HG03039 (cell line): ENCODE data around the gene ADORA3.

ENCODE experiments used
- ATAC-seq: cut with Tn5 transposase; IDR thresholded peaks from one replicate; pipeline ENCODE4 v1.9.1; 2021; ENCODE audit warnings: mild to moderate bottlenecking, moderate library complexity; ENCODE audit not compliant: unreplicated experiment

ADORA3 gene

DNA sequence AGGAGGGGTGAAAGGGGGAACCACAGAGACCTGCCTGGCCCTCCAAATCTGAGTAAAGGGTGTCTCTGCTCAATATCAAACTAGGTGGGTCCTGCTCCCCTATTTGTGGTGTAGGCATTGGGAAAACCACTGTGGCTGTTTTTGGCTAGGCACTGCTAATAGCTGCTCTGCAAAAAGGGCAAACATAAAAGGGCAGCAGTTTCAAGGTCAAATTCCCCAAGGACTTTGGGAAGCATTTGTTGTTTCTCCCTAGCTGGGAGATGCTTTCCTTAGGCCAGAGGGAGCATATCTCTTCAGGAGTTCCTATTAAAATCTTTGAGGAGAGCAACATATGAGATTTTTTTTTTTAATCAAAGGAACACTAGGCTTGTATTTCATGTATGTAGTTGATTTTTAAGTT lies 27.2 kb downstream of the ADORA3 start:
- ATAC-seq: no peak

DNA sequence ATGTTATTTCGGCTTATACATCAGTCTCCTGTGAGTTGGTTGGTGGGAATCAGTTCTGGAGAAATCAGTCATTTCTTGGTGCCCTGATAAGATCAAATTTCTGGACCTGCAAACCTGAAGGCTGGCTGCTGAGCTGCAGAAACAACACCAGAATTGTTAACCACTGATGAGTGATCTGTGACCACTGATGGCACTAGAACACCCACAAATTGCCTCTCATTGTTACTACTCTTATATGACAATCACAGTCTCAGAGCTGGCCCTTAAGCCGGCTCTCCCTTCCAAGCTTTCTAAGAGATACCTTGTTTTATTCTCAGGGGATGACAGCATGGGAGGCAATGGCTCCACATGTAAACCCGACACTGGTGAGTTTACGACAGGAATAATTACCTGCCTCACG lies 27.7 kb downstream of the ADORA3 start:
- ATAC-seq: no peak

DNA sequence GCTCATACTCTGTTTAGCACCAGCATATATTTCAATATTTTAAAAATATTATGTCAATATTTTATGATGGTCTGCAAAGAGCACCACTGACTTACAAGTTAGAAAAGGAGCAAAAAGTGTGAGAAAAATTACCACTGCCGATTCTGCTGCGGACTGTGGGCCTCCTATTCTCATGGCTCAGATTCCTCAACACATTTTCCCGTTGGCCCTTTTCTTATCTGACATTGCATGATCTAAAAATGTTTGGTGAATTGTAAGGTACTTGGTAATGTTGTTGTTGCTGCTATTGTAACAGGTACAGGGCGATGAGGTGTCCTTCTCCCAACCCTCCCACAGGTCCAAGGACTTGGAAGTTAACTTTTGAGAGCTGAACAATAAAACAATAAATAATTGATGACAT lies 28.9 kb downstream of the ADORA3 start:
- ATAC-seq: no peak

DNA sequence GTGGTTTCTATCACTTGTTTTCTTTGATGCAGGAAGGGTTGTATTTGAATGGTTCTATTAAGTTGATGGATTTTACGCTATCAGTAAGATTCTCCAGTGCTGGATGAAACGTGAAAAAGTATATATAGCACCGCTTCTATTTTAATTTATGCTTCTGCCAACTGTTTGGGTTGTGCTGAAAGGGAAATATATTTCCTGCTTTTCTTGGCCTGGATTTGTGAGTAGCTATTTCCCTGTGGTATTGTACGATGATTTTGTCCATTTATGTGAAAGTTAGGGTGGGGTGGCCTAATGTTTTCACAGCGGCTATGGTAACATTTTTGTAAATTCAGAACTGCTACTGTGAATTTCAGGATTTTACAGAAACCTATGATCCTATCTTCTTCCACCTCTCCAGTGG lies 29.3 kb downstream of the ADORA3 start:
- no peak for ATAC-seq

DNA sequence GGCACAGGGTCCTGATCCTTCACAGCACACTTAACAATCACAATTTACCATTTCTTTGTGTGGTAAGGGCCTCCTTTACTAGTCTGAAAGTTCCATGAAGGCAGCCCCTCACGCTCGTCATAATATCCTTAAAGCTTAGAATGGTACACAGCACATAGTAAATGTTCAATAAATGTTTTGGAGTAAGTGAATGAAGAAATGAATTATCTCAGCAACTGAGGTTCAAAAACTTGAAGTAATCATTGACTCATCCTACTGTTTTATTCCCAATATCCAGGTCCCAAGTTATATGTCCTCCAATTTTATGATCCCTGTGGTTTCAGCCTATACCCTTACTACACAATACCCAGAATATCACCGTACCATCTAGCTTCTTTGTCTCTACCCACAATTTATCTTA lies 31.9 kb downstream of the ADORA3 start:
- ATAC-seq: no peak

DNA sequence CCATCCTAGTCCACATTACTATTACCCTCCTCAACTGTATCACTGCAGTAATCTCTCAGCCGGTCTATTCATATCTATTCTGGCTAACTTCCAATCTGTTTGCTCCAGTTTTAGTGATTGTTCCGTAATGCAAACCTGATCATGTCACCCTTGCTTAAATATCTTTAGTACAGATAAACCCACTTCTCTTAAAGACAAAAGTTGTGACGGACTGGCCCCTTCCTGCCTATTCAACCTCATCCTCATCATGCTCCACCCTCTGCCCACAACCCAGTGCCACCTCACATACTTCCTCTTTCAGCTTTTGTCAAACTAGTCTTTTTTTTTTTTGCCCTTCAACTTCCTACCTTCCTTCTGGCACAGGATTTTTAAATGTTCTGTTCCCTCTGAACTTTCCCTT lies 32.4 kb downstream of the ADORA3 start:
- no peak for ATAC-seq

DNA sequence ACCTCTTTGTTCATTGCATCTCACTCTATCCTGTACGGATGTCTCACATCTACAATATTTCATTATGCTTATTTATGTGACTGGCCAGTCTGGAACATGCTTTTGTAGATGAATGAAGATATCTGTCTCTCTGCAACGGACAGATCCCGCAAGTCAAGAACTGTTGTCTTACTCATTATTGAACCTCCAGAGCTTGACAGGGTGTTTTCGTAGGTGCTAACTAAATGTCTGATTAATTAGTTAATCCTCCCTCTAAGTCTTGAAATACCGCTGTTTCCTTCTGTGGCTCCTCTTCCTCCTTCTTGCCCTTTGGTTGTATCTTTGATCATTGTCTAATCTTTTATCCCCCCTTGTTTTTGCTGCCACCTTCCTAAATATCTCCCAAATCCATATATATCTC lies 32.8 kb downstream of the ADORA3 start:
- ATAC-seq: no peak

DNA sequence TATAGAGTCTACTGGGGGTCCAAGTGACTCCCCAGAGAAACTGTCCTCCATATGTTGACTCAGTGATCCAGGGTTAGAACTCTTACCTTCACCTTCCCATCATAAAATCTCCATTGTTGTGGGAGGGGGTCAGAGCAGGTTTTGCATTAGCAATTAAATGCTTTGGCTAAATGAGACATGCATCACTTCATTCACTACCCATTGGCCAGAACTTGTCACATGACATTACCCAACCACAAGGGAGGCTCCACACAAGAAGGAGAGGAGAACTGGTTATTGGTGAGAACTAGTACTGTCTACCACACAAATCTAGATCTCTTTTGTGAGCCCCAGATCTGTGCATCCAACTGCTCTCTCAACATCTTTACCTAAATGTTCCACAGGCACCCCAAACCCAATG lies 33.9 kb downstream of the ADORA3 start:
- ATAC-seq: no peak

DNA sequence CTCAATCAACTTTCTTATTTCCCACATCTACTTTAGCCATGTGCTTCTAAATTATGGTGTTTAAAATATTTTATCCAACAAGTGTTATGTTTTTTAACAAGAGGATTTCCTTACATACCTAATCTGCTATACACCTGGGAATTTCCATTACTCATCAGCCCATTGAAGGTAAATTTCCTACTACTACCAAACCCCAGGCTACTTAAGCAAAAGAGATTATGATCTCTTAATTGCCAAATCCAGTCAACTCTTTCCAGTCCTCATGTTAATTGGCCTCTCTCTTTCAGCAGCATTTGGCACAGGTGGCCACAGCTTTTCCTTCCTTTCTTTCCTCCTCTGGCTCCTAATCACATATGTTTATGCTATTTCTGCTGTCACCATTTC lies 34.7 kb downstream of the ADORA3 start:
- ATAC-seq: no peak

DNA sequence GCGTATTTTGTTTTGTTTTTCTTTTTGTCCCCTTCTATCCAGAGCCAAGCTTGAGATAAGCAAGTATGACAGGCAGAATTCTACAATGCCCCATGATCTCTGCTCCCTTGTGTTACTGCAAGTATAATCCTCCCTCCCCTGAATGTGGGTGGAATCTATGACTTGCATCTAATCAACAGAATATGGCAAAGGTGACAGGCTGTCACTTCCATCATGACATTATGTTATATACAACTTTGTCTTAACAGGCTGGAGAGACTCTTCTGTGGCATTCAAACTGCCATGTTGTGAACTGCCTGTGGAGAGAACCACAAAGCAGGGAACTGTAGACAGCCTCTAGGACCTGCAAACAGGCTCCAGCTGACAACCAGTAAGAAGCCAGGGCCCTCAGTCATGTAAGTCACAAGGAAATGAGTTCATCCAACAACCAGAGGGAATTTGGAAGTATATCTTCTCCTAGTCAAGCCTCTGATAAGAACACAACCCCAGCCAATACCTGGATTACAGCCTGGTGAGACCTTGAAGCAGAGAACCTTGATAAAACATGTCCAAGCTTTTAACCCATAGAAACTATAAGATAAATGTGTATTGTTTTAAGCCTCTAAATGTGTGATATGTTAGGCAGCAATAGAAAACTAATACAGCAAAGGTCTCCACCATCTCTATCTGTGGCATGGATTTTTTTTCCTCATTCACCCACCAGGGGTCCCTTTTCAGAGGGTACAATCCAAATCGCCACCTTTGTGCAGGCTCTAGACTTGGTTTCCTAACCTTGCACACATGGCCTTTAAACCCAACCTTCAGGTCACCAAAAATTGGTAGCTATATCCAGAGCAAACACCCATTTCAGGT lies 35.3 kb downstream of the ADORA3 start:
- no peak for ATAC-seq

DNA sequence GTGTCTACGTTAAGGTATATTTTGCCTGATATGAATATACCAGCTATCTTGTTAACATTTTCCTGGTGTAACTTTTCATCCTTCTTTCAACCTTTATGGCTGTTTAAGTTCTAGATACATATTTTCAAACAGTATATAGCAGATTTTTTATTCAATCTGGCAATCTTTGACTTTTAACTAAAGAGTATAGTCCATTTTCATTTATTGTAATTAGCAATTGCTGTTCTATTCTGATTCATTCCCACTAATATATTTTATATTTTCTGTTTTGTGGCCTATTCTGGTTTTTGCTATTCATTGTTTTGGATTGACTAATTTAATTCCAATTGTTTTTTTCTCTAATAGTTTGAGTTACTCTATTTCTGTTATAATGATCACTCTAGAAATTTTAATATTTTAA lies 37.0 kb downstream of the ADORA3 start:
- ATAC-seq: no peak

DNA sequence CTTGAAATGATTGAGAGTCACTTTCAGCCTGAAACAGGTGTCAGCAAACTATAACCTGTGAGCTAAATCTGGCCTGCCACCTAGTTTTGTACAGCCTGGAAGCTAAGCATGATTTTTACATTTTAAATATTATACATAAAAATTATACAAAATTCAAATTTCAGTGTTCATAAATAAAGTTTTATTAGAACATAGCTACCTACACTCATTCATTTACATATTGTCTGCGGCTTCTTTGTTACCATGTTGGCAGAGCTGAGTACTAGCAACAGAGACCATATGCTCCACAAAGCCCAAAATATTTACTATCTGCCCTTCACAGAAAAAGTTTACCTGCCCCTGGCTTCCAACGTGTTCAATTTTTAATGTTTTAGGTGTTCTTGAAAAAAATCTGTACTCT lies 37.7 kb downstream of the ADORA3 start:
- no peak for ATAC-seq

DNA sequence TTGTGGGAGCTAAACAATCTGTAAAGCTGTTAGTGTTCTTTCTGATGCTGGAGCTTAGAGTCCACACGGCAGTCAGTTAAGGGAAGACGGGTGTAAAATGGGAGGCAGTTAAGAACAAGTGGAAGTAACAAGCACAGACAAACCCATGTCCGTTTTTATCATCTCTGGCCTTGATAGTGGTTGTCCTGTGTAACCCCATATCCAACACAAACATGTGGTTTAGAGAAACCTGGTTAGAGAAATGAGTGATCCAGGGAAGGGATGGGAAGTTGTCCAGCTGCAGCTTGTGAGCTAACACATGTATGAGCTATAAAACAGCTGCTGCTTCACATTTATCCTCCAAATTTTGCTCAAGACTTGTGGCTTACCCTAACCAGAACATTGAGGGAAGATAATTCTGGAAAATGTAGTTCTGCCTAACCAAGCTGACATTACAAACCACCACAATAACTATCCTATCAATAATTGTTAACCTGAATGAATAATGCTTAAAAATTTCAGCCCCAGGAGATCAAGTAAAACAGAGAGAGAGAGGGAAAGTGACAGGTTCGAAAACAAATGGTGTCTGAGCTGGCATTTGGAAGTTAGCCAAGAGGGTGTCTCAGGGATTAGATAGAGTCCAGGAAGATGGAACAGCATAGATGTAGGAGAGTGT lies 40.3 kb downstream of the ADORA3 start:
- ATAC-seq: no peak

DNA sequence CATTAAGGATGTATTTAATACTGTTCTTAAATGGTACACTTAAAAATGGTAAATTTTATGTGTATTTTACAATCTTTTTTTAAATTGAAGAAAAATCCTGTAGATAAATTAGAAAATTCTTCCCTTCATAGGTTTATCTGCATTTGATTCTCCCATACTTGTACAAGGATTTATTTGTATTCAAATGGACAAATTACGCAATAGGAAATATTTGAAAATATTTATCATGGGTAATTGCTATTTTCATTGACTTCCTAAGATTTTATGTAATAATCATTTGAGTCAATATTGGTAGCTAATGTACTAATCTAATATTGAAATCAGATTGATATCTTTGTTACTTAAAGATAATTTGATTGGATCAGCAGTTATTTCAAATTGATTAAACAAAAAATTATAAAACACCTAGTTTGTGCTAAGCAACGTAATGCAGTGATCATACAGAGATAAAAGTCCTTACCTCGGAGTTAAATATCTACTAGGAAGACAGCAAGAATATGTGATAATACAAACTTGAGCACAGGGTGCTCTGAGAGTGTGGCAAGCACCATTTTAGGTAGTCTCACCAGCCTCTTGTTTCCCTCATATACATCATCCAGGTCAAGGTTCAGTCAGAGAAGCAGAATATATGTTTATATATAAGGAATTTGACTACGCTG lies 40.9 kb downstream of the ADORA3 start:
- ATAC-seq: no peak

DNA sequence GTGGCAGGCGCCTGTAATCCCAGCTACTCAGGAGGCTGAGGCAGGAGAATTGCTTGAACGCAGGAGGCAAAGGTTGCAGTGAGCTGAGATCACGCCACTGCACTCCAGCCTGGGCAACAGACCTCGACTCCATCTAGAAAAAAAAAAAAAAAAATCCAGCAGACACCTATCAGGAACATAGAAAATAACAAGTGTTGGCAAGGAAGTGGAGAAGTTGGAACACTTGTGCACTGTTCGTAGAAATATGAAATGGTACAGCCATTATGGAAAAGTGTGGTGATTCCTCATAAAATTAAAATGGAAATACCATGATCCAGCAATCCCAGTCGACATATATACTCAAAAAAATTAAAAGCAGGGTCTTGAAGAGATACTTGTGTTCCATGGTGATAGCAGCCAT lies 41.7 kb downstream of the ADORA3 start:
- ATAC-seq: no peak

DNA sequence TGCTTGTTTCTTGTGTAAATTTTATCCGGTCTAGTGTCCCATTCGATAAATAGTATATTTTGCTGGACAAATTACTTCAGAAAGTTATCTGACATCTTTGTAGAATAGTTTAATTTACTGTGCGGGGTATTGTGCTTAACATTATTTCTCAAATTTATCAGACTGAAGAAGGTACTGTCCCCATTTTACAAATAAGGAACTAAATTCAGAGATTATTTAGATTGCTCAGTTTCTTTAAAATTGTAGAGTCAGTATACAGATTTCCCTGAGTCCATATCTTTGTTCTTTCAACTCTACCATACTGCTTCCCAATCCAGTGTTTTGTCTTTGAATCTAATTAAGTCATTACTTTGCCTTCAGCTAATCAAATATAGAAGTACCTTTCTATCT lies 47.8 kb downstream of the ADORA3 start:
- no peak for ATAC-seq

DNA sequence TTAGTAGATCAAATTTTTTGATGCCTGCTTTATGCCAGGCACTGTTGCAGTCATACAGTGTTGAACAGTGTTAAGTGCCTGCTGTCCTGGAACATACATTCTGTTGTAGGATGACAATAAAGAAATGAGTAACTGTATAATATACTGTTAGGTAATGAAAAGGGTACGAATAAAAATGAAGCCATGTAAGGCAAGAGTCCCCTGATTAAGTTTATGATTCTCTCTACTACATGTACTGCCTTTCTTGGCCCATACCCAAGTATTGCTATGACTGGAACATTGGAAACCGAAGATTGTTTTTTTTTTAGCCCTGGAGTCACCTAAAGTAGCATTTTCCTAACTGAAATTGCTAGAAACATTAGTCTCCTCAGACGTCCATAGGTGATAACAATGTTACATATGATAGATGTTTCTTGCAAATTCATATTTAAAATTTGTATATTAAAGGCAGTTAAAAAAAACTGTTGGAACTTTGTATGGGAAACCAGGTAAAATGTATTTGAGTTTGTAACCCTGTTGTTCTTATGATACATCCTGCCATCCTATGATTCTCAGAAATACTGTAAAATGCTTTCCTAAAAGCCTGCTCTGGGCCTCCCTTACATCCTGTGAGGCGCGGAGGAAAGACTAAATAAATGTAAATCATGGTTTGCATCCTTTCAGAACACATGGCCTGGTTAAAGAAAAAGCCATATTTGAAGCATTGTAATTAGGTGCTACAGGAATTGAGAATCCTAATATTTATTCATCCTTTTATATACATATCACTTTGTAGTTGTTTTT lies 48.4 kb downstream of the ADORA3 start:
- no peak for ATAC-seq

DNA sequence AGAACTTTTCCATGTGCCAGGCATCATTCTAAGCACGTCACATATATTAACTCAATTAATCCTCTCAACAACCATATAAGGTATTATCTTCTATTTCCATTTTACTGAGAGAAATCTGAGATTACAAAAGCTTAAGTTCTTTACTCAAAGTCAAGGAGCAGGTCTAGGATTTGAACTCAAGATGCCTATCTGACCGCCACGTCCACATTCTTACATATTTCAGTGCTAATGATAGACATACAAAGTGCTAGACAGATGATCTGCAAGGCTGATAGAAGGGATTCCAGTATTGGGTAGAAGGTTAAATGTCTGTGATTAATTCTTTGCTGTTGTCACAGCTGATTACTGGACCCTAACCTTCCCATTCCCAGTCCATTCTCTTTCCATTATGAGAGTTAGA lies 49.7 kb downstream of the ADORA3 start:
- ATAC-seq: no peak

DNA sequence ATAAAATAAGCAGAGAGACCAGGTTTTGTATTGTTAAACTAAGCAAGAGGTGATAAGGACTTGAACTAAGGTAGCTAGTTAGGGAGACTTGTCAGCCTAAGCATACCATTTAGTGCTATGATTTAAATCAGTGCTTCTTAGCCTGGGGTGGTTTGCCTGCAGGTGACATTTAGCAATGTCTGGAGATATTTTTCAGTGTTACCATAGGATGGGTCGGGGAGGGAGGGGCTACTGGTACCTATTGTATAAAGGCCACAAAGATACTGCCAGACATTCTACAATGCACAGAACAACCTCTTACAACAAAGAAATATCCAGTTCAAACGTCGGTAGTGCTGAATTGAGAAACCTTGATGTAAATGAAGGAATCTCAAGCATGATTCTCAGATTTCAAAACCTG lies 50.9 kb downstream of the ADORA3 start:
- ATAC-seq: no peak

DNA sequence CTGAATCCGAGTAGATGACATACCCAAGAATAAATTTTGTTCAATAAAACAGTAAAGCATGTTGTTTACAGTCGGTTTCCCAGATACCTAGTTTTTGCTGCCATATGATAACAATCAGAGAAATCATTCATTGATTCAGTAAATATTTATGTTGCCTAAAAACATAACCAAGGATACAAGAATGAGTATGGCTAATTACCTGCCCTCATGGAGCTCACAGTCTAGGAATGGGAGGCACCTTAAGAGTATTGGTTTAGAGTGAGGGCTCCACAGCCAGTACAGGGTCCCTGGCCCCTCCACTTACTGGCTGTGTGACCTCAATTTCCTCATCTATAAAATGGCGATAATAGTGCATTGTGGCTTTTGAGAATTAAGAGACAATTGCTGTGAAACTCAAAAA lies 53.2 kb downstream of the ADORA3 start:
- no peak for ATAC-seq

DNA sequence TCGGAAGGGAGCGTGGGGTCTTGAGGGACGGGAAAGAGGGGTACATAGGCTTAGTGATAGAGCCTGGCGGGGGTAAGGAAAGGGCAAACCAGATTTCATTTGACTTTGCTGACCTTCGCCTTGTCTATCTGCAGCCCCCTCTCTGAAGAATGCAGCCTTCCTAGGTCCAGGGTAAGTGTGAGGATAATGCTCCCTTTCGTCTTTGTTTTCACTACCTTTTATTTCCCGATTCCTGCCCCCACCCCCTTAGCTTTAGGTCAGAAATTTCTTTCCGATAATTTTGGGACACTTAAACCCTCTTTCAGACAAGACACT lies 53.8 kb downstream of the ADORA3 start:
- no peak for ATAC-seq
